ENCODE data around the gene ZAP70.

ZAP70 gene

DNA sequence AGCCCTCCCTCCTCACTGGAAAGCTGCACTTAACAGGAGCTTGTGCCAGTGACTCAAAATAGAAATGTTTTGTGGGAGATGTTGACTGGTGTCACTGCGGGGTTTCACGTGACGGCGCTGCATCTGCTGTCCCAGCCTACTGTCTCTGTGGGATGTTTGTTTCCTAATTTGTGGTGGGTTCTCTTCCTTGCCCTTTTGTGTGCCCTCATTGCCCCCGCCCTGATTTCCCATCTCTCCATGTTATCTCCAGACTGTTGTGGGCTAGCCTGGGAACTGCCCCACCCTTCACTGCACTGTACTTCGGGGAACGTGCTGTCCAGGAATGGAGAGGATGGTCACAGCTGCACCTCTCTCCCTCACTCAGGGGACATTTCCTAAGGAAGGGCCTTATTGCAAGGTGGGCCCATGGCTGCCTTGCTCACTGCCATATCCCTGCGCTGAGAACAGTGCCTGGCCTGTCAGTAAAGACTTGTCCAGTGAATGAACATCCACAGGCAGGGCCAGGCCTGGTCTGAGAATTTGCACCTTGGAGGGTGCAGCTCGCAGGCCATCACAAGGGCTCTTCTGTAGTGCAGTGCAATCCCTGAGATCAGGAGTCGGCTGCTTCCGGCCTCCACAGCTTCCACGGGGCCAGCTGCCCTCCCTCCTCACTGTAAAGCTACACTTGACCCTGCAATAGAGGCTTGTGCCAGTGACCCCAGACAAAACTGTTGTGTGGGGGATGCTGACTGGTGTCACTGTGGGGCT lies 18.1 kb downstream of the ZAP70 start:
- no peak for TF ChIP-seq GATA2 (IDR thresholded peaks at IDR 0.05; ENCODE audit: low read depth, low read length)

- TF ChIP-seq GATA2 (IDR thresholded peaks at IDR 0.05; ENCODE audit: low read depth, low read length): no peak
- no peak for TF ChIP-seq GATA3 (IDR thresholded peaks at IDR 0.05; ENCODE audit: low read depth, low read length)
These were observed 19.3 kb downstream of the ZAP70 start for GRCh38 chr2:97732436-97733340.

- TF ChIP-seq GATA3 (IDR thresholded peaks at IDR 0.05; ENCODE audit: low read depth, low read length) (no peak), GATA2 (IDR thresholded peaks at IDR 0.05; ENCODE audit: low read depth, low read length) (no peak)
These were observed 20.1 kb downstream of the ZAP70 start for GRCh38 chr2:97733341-97734035.

DNA sequence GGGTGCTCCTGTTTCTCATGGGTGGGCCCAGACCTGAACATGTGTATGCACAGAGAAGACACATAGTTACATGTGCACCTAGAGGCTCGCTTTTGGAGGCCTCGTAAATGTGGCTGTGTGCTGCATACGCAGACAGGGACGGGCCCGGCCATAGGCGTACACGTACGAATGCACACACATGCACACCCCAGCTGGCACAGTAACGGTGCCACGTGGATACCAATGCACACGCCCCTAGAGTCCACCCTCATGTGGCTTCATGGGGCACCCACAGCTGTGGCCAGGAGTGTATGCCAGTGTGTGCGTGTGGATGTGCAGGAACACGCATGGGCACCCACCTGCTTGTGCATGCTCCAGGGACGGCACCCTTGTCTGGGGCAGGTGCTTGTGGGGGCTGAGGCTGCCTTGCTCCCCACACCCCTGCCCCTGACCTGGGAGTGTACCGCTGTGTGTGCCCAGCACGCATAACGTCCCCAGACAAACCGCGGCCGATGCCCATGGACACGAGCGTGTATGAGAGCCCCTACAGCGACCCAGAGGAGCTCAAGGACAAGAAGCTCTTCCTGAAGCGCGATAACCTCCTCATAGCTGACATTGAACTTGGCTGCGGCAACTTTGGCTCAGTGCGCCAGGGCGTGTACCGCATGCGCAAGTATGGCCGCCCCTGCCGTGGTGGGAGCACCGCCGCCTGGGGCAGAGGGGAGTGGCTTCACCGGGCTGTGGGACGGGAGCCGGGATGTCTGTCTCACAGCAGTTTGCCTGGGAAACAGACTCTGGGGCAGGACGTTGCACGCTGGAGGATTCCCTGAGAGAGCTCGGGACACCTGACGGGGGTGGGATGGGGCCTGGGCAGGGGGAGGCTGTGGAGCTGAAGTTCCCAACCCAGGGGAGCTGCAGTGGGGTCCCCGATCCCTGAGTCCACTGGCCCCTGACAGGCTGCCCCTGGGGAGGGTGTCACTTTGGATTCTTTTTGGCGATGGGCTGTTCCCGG lies 21.0 kb downstream of the ZAP70 start:
- TF ChIP-seq GATA3 (IDR thresholded peaks at IDR 0.05; ENCODE audit: low read depth, low read length): no peak
- TF ChIP-seq GATA2 (IDR thresholded peaks at IDR 0.05; ENCODE audit: low read depth, low read length): no peak

GRCh38 chr2:97735161-97735561 lies 21.8 kb downstream of the ZAP70 start:
- TF ChIP-seq GATA3 (IDR thresholded peaks at IDR 0.05; ENCODE audit: low read depth, low read length): no peak
- TF ChIP-seq GATA2 (IDR thresholded peaks at IDR 0.05; ENCODE audit: low read depth, low read length): no peak

DNA sequence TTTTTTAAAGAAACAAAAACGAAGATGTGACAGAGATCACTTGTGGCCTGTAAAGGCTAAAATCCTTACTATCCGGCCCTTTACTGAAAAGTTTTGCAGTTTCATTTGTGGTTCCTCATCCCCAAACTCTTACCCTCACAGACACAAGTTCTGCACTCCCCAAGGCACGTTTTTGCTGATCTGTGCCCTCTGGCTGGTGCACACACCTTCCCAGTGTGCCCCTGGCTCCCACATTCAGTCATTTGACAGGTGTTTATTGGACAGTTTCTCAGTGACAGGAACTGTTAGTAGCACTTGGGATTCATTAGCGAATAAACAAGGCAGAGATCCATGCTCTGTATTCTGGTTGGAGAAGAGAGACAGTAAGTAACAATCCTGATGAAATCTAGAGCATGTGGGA lies 22.8 kb downstream of the ZAP70 start:
- TF ChIP-seq GATA2 (IDR thresholded peaks at IDR 0.05; ENCODE audit: low read depth, low read length) (no peak), GATA3 (IDR thresholded peaks at IDR 0.05; ENCODE audit: low read depth, low read length) (no peak)

- TF ChIP-seq GATA2 (IDR thresholded peaks at IDR 0.05; ENCODE audit: low read depth, low read length) (no peak), GATA3 (IDR thresholded peaks at IDR 0.05; ENCODE audit: low read depth, low read length) (no peak)
These were observed 23.4 kb downstream of the ZAP70 start for GRCh38 chr2:97736608-97737330.

DNA sequence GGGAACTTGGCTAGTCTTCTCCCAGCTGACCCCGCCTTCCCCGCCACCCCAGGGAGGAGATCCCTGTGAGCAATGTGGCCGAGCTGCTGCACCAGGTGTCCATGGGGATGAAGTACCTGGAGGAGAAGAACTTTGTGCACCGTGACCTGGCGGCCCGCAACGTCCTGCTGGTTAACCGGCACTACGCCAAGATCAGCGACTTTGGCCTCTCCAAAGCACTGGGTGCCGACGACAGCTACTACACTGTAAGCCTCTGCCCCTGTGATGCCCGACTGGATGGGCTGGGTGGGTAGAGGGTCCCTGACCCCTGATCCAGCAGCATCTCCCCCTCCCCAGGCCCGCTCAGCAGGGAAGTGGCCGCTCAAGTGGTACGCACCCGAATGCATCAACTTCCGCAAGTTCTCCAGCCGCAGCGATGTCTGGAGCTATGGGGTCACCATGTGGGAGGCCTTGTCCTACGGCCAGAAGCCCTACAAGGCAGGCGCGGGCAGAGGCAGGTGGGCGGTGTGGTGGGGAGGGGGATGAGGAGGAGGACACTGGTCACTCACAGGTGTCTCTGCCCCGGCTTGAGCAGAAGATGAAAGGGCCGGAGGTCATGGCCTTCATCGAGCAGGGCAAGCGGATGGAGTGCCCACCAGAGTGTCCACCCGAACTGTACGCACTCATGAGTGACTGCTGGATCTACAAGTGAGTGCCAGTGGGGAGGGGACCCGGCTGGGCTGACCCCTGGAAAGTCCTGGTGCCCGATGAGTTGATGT lies 24.2 kb downstream of the ZAP70 start:
- TF ChIP-seq GATA2 (IDR thresholded peaks at IDR 0.05; ENCODE audit: low read depth, low read length) (no peak), GATA3 (IDR thresholded peaks at IDR 0.05; ENCODE audit: low read depth, low read length) (no peak)

DNA sequence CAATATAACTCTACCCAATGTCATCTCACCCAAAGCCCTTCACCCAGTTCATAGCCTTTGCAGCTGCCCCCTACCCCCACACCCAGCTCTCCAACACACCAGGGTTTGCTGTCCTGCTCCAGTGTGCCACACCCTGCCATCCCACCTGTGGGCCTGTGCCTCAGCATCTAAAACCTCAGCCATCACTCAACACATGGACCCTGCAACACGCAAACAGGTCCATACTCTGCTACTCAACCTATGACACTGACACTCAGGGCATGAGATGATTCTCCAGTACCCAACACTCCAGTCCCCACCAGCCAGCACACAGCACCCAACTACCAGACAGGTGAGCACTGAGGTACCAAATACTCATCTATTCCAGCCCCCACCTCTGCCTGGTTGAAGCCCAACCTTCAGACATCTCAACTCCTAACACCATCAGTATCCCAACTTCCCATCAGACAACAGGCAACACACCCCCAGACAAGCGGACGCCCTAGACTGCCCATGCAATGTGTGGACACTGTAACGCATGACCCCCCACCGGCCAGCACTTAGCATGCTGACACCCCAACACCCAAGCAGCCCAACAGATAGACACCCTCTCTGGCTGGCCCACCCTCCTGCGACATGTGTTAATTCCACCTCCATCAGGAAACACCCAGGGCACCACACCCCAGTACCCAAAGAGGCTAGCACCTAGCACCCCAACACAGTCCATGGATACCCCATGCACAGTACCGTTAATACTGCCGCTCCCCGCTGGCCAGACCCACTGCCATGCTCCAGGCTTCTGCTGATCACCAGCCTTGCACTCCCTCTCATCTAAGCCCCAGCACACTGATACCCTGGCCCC lies 25.0 kb downstream of the ZAP70 start:
- TF ChIP-seq GATA2 (IDR thresholded peaks at IDR 0.05; ENCODE audit: low read depth, low read length) (no peak), GATA3 (IDR thresholded peaks at IDR 0.05; ENCODE audit: low read depth, low read length) (no peak)

- TF ChIP-seq GATA3 (IDR thresholded peaks at IDR 0.05; ENCODE audit: low read depth, low read length): no peak
- TF ChIP-seq GATA2 (IDR thresholded peaks at IDR 0.05; ENCODE audit: low read depth, low read length): no peak
These were observed 25.9 kb downstream of the ZAP70 start for GRCh38 chr2:97739020-97739892.

Data from SH-SY5Y (cell line).